Right renal cortex interstitium (tissue), 3 donors: ENCODE measurements around the gene NMNAT3. TPM values are rescaled to one million over a fixed set of nuclear protein-coding genes. Genes with fewer than 3 reads are reported as not detected.

Source experiments
- DNase-seq, 3 donors: peaks; one replicate each; pipeline ENCODE4 v3.0.0-alpha.2; 2013; ENCODE audit warnings: low read depth in 3 of 3, low spot score in 2 of 3
- polyA plus RNA-seq, 3 donors: library from polyadenylated mRNA; unstranded; fragments of 120-200 nt; gene quantifications; one replicate each; pipeline ENCODE4 v1.2.1, GENCODE V29; 2013; ENCODE audit not compliant: insufficient read length in 3 of 3

Gene NMNAT3
- polyA plus RNA-seq, 3 donors = 9.7 to 10.6 (median 9.9) TPM

DNA sequence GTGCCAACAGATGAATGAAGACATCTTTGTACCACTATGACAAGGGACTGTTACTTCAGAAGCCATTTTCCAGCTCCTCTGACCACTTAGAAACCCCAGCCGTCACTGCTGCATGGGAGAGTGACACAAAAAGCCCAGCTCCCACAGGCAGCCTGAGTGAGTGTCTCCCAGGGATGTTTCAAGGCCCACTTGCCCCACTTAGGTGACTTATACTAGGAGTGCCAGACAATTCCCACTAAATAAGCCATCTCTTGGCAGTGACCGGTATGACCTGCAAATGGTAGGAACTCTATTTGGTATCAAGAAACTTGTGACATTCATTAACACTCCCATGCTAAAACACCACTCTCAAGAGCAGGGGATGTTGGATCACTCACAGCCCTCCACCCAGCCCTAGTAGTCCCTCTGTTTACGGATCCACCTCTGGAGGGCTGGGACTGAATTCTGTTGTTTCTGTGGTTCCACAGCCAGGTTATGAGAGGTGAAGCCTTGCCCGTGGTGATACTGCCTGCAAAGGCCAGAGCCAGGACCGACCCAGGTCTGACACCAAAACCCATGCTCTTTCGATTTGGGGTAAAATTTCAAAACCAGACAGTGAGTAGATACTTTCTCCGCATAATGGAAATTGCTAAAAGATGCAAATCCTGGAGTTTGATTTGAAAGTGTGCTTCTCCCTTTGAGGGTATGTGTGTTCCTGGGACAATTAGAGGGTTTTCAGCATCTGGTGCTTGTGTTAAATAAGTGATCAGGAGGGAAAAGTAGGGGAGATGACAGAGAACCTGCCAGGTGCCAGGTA, 152.7 kb downstream of the NMNAT3 start:
- no peak for DNase-seq

DNA sequence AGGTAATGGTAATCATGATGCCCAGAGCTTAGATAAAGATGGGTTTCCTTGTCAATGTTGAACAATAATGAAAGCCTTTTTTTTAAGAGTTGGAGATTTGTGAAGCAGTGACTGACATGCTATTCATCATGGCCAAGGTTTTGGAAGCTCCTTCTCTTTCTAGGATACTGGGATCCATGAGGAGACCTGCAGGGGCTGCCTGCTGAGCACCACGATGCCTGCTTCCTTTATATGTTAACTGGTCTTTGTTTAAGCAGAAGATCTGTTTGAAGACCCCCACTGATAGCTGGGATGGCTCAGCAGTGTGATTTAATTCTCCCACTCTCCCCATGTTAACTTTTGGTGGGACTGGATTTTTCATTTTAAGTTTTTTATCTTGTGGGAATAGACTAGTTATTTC, 154.1 kb downstream of the NMNAT3 start:
- DNase-seq = no peak

- DNase-seq = no peak
Observed at GRCh38 chr3:139523166-139523565, 154.6 kb downstream of the NMNAT3 start.

DNA sequence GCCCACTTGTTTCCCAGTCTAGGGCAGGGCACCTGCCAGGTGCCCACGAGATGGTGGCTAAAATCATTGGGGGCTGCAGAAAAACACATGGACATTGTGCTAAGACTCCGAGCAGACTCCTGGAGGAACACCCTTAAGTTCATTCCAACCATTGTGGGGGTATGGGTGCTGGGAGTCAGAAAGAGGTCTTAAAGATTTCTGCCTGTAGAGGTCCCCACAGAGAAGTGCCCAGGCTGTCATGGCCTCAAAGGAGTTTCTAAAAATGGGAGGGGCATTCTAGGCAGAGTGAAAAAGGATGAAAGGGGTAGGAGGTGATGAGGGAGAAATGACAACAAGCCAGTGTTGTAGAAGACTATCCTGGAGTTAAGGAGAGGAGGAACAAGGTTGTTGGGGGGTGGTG, 155.4 kb downstream of the NMNAT3 start:
- DNase-seq = no peak

GRCh38 chr3:139521816-139522215, 156.0 kb downstream of the NMNAT3 start:
- no peak for DNase-seq

- no peak for DNase-seq
Observed at GRCh38 chr3:139521144-139521543, 156.6 kb downstream of the NMNAT3 start.

GRCh38 chr3:139519998-139520737, 157.6 kb downstream of the NMNAT3 start:
- no peak for DNase-seq

DNA sequence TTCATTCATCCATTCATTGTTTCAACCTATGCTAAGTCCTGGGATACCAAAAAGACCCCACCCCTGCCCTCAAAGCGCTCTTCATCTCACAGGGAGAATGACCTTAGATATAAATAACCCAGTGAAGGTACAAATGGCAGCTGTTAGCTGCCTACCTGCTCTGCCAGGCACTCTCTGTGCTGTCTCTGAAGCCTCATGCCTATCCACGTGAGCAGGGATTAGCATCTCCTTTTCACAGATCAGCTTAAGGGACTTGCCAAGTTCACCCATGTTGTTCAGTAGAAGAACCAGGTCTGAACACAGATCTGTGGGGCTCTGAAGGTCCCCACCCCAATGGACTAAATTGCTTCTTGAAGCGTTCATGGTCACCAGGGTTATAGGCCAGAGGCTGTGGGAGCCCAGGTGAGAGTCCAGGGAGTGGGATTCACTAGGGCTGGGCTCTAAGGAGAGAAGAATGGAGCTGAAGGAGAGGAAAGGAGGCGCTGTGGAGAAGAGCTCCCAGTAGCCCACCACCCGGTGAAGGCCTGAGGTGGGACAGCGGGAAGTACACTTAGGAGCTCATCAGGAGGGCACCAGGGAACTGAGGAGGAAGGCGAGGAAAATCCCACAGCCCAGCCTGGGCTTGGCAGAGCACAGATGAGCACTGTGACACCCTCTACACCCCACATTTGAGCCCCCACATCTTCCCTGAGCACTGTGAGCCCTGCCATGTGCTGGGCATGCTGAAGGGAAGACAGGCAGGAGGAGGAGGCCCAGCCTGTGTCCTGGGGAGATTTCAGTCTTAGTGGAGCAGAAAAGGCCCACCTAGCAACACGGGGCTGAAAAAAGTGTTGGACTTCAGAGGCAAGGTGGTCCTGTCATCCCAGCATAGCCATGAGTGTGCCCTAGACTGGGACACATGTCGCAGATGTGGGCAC, 158.6 kb downstream of the NMNAT3 start:
- no peak for DNase-seq

DNA sequence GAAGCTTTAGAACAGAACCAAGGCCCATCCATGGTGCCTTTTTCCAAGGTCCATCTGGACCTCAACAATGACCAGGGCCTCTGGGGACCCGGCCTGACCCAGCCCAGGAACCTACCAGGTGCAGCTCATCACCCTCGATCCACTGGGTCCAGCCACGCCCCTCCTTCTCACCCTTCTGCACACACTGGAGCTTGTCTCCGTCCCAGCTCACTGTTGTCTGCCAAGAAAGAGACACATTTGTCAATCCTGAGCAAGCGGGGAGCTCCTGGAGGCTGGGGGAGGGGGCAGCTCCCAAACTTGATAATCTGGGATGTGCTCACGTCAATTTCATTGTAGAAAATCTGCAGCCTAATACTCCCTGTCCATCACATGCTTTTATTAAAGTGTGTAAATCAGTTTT, 159.5 kb downstream of the NMNAT3 start:
- DNase-seq = no peak

DNA sequence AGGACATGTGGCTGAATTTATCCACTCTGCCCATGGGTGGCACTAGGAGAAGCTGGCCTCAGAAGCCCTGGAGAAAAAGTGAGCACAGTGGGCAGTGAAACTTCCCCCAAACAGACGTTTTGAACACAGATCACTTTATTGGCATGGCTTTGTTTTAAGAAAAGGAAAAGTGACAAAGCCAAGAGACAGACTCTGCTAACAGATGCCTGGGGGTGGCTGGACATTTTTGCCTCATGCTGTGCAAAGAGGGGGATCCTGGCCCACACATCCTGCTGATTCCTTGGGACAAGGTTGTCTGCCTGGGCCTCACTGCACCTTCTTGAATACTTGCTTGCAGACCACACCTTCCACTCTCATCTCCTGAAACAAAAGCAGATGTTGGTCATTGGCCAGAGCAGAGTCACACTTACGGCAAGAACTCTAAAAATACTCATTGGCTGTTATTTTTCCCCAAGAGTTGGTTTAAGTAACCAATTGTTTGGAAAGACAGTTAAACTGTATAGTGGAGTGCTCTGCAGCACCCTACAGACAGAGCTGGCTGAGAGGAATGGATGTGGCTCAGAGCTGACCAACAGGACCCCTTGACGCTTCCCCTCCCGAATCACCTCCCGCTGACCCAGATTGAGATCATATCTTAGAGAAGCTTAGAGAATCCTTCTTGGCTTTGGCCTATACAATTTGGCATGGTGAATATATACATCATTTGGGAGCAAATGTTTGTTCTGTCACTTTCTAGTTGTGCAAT, 160.3 kb downstream of the NMNAT3 start:
- no peak for DNase-seq

DNA sequence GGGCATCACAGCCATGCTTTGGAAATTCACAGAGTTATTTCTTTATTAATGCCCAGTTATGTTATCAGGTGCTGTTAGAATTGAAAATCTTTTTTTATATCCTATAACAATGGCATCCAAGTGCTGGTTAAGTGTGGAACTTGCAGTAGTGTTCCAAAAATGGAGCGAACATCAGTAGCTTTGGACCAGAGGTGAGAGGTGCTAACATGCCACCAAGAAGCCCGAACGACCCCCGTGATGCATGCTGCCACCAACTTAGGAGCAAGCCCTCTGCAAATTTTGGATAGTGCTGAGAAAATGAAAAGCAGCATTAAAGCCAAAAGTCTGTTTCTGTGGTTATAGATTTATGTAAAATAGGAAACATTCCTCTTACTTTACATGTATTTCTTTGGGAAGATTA, 163.0 kb downstream of the NMNAT3 start:
- DNase-seq = no peak

Other genes with a start within 250 kb of the NMNAT3 start
- gene RBP2, start 201.5 kb downstream of the NMNAT3 start, polyA plus RNA-seq = under 1 TPM; 0.18 to 0.46 (median 0.24) TPM
- 100 to 1,000 TPM; 334 to 353 (median 344) TPM for gene RBP1, start 138.2 kb downstream of the NMNAT3 start, polyA plus RNA-seq